ENCODE data around the gene SMOC2.

SMOC2 gene

GRCh38 chr6:168581236-168581635 lies 140.3 kb downstream of the SMOC2 start:
- DNase-seq: no peak

DNA sequence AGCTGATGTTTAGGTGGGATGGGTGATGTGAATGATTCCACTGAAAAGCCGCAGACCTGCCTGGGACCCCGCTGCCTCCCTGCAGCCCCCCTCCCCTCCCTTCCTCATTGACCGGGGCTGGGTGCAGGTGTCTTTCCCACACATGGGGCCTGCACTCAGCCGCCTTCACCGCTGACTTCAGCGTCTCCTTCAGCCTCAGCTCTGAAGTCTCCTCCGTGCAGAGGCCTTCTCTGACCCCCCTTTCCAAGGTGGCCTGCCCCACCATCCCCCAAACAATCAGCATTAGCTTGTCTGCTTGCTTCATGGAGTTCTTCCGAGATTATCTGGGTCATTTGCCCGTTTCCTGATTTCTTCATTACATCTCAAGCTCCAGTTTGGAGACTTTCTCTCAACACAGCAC lies 140.7 kb downstream of the SMOC2 start:
- no peak for DNase-seq

- DNase-seq: no peak
These were observed 141.6 kb downstream of the SMOC2 start for GRCh38 chr6:168582571-168582981.

- DNase-seq: no peak
These were observed 142.1 kb downstream of the SMOC2 start for GRCh38 chr6:168583126-168583525.

GRCh38 chr6:168583821-168584220 lies 142.8 kb downstream of the SMOC2 start:
- no peak for DNase-seq

- DNase-seq: no peak
These were observed 143.3 kb downstream of the SMOC2 start for GRCh38 chr6:168584249-168584648.

DNA sequence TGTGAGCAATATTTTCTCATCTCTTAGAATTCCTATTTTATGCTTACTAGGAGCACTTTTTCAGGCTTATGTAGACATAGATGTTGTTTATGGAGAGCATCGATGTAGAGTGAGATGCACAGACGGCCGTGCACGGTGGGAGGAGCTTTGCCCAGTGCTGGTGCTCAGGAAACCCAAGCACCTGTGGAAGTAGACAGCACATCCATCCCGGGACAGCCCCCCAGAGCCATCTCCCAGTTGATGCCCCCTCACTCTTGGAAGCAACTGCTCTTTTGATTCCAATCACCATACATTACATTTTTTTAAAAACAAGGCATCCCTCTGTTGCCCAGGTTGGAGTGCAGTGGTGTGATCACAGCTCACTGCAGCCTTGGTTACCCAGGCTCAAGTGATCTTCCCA lies 143.7 kb downstream of the SMOC2 start:
- DNase-seq: no peak

DNA sequence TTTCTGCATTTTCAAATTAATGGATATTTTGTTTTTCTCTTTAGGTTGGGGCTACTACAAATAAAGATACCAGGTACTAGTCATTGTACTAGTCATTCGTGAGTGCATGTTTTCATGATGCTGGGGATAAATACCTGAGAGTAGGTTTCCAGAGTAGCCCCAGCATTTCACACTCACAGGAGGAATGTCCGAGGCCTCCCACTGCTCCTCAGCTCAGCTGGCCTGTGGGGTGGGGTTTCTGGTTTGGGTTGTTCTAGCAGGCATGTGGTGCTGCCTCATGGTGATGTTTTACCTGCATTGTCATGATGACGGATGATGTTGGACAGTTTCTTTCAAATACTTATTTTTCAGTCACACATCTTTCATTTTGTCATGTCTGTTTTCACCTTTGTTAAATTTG lies 144.5 kb downstream of the SMOC2 start:
- DNase-seq: no peak

GRCh38 chr6:168589275-168589674 lies 148.3 kb downstream of the SMOC2 start:
- DNase-seq: no peak

GRCh38 chr6:168590406-168590805 lies 149.4 kb downstream of the SMOC2 start:
- DNase-seq: no peak

GRCh38 chr6:168596344-168596743 lies 155.4 kb downstream of the SMOC2 start:
- no peak for DNase-seq

GRCh38 chr6:168597471-168597875 lies 156.5 kb downstream of the SMOC2 start:
- DNase-seq: no peak

GRCh38 chr6:168598251-168599117 lies 157.5 kb downstream of the SMOC2 start:
- no peak for DNase-seq

GRCh38 chr6:168599118-168599494 lies 158.1 kb downstream of the SMOC2 start:
- no peak for DNase-seq

GRCh38 chr6:168599769-168600330 lies 158.9 kb downstream of the SMOC2 start:
- DNase-seq: no peak

GRCh38 chr6:168600381-168600780 lies 159.4 kb downstream of the SMOC2 start:
- no peak for DNase-seq

DNA sequence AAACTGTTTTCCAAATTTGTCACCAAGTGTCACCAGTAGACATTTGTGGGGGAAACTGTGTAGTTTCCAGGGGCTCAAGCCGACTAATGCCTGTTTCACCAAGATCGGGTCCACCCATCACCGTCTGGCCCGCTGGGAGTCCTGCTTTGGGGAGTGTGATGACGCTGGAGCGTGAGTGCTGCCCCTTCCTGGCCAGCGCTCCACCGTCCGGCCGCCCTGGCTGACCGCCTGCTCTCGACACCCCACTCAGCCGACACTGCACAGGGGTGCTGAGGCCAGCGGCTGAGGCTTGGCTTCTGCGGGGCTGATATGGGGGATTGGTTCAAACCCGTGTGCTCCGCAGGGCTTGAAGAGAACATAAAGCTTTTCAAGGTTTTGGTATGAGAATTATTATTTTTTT lies 160.1 kb downstream of the SMOC2 start:
- DNase-seq: no peak

DNA sequence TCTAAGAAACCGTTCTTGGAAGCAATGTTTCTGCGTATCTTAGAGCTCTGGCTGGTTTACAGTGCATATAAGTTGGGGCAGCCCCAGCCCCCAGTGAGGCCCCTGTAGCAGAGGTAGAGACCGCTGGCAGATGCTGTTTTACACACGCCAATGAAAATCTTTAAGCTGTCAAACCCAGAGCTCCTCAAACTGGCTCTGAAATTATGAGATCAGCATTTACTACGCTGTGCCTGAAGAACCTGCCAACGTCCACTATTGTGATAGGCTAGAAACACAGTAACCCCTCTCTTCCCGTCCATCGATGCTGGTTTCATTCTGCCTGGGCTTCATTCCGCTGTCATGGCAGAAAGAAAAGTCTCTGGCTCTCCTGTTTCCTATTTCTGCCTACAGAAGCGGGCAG lies 160.6 kb downstream of the SMOC2 start:
- no peak for DNase-seq

- DNase-seq: no peak
These were observed 161.6 kb downstream of the SMOC2 start for GRCh38 chr6:168602576-168602975.

GRCh38 chr6:168603234-168603633 lies 162.2 kb downstream of the SMOC2 start:
- no peak for DNase-seq

GRCh38 chr6:168605964-168606363 lies 165.0 kb downstream of the SMOC2 start:
- no peak for DNase-seq

DNA sequence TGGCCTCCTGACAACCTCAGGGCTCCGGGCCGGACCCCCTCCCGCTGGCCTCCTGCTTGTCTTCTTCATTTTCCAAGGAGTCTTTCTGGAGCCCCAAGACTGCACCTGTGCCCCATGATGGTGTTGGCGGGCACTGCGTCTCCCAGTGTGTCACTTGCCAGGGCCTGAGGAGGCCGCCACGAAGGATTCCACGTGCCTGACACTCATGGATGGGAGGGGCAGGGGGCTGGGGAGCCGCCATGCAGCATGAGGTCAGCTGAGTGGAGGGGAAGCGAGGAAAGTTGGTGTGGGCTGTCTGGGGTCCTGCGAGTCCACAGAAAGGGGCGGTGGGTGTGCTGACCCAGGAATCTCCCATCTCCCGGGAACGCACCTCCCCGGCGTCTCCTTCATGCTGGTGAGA lies 165.7 kb downstream of the SMOC2 start:
- no peak for DNase-seq

GRCh38 chr6:168607272-168608112 lies 166.5 kb downstream of the SMOC2 start:
- no peak for DNase-seq

- no peak for DNase-seq
These were observed 167.1 kb downstream of the SMOC2 start for GRCh38 chr6:168608113-168608400.

Data from midbrain (tissue), 1 donor.